ENCODE measurements around the gene PTPRT. TPM values are rescaled to one million over a fixed set of nuclear protein-coding genes. Genes with fewer than 3 reads are reported as not detected.

Gene PTPRT
- total RNA-seq, 1 donor from 2014 or later, result 0.56 TPM

- Mint-ChIP-seq H3K27me3 (ENCODE audit: low read depth) (peaks cover 81% of the 10 kb centered on the region), H3K36me3 (ENCODE audit: low read depth) (no peaks in the 10 kb centered on the region), H3K4me1 (no peaks in the 10 kb centered on the region), H3K4me3 (no peak overlapping the region), H3K9me3 (peaks cover 3% of the 10 kb centered on the region), H3K27ac (ENCODE audit: unreplicated experiment) (no peak overlapping the region)
- TF ChIP-seq, protein P1, sequence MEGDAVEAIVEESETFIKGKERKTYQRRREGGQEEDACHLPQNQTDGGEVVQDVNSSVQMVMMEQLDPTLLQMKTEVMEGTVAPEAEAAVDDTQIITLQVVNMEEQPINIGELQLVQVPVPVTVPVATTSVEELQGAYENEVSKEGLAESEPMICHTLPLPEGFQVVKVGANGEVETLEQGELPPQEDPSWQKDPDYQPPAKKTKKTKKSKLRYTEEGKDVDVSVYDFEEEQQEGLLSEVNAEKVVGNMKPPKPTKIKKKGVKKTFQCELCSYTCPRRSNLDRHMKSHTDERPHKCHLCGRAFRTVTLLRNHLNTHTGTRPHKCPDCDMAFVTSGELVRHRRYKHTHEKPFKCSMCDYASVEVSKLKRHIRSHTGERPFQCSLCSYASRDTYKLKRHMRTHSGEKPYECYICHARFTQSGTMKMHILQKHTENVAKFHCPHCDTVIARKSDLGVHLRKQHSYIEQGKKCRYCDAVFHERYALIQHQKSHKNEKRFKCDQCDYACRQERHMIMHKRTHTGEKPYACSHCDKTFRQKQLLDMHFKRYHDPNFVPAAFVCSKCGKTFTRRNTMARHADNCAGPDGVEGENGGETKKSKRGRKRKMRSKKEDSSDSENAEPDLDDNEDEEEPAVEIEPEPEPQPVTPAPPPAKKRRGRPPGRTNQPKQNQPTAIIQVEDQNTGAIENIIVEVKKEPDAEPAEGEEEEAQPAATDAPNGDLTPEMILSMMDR (conservative IDR thresholded peaks at IDR 0.05), result no peak
- no peak for DNase-seq (ENCODE audit: low read depth, low spot score)
Measured at GRCh38 chr20:43151256-43151655, 38.5 kb downstream of the PTPRT start.

- Mint-ChIP-seq H3K4me3 (no peak overlapping the region), H3K4me1 (peaks cover 7% of the 10 kb centered on the region), H3K27ac (ENCODE audit: unreplicated experiment) (no peak overlapping the region), H3K9me3 (peaks cover 2% of the 10 kb centered on the region), H3K36me3 (ENCODE audit: low read depth) (no peaks in the 10 kb centered on the region), H3K27me3 (ENCODE audit: low read depth) (peaks cover 34% of the 10 kb centered on the region)
- DNase-seq (ENCODE audit: low read depth, low spot score), result no peak
- TF ChIP-seq, protein P1 (conservative IDR thresholded peaks at IDR 0.05), result no peak
Measured at GRCh38 chr20:43140726-43141125, 49.0 kb downstream of the PTPRT start.

DNA sequence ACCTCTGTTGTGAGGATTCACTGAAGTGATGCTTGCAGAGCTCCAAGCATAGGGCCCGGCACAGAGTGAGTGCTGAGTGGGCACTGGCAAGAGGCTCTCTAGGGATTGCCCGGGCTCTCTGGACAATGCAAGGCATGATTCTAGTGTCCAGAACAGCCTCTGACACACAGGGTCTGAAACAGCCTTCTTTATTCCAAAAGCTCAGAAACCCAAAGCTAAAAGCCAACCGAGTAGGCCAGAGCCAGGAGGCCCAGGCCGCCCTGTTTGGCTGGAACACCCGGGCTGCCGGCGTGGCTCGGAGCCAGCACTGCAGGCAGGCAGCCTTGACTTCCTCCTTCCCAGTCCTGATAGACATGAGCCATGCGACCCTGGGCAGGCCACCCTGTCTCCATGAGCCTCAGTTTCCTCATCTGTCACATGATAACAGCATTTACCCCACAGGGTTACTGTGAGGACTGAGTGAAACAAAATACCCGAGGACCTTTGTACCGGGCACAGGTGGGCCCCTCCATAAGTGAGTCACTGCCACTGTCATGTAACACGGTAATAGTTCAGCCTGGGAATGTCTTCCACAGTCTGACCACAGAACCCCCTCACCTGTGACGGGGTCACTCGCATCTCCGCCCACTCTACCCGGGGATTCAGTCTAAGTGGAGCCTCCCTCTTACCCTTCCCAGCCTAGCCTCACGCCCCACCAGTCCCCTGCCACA lies 51.5 kb downstream of the PTPRT start:
- Mint-ChIP-seq H3K4me3 (no peak overlapping the region), H3K9me3 (no peaks in the 10 kb centered on the region), H3K36me3 (ENCODE audit: low read depth) (no peaks in the 10 kb centered on the region), H3K4me1 (peaks cover 7% of the 10 kb centered on the region), H3K27me3 (ENCODE audit: low read depth) (peaks cover 23% of the 10 kb centered on the region), H3K27ac (ENCODE audit: unreplicated experiment) (no peak overlapping the region)
- DNase-seq (ENCODE audit: low read depth, low spot score), result no peak
- TF ChIP-seq, protein P1 (conservative IDR thresholded peaks at IDR 0.05), result no peak

DNA sequence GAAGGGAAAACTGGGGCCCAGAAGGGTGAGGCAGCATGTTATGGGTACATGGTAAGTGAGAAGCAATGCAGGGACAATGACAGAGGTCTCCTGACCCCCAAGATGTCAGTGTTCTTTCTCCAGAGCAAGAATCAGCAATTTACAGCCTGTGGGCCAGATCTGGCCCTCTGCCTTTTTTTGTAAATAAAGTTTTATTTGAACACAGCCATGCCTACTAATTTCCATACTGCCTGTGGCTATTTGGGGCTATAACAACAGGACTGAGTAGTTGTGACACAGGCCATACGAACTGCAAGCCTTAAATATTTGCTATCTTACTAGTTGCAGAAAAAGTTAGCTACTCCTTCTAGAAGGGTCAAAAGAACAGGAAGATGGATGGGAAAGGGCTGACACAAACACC lies 52.5 kb downstream of the PTPRT start:
- Mint-ChIP-seq H3K36me3 (ENCODE audit: low read depth) (no peaks in the 10 kb centered on the region), H3K4me3 (no peak overlapping the region), H3K27me3 (ENCODE audit: low read depth) (peaks cover 20% of the 10 kb centered on the region), H3K9me3 (no peaks in the 10 kb centered on the region), H3K4me1 (peaks cover 7% of the 10 kb centered on the region), H3K27ac (ENCODE audit: unreplicated experiment) (no peak overlapping the region)
- no peak for DNase-seq (ENCODE audit: low read depth, low spot score)
- TF ChIP-seq, protein P1 (conservative IDR thresholded peaks at IDR 0.05), result no peak

DNA sequence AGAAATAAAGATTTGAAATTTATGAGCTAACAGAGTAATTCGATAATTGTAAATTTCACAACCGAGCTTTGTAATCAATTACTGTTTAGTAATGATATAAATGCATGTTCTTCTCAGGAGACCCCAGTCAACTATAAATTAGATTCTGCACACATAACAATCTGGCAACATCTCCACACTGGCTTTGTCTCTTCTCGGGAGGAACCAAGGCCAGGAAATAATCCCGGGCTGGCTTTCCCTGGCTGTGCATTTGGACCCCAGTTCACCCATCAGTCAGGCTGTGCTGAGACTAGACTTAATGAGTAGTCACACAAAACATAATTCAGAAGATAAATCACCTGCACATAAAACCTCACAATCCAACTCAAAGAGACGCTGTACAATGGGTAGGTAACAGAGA lies 65.5 kb downstream of the PTPRT start:
- no peak overlapping the region for H3K4me3 Mint-ChIP-seq
- H3K36me3 Mint-ChIP-seq (ENCODE audit: low read depth), result no peaks in the 10 kb centered on the region
- DNase-seq (ENCODE audit: low read depth, low spot score), result no peak
- TF ChIP-seq, protein P1 (conservative IDR thresholded peaks at IDR 0.05), result no peak
- no peak overlapping the region for H3K27ac Mint-ChIP-seq (ENCODE audit: unreplicated experiment)
- peaks cover 2% of the 10 kb centered on the region for H3K9me3 Mint-ChIP-seq
- peaks cover 14% of the 10 kb centered on the region for H3K27me3 Mint-ChIP-seq (ENCODE audit: low read depth)
- no peaks in the 10 kb centered on the region for H3K4me1 Mint-ChIP-seq
